Measurements from ENCODE around the gene AGAP1. TPM values are rescaled to one million over a fixed set of nuclear protein-coding genes. Genes with fewer than 3 reads are reported as not detected.
A peak's percentile ranks its signal among the peaks of the same experiment; 100 is the strongest.

Gene AGAP1
- total and polyA plus RNA-seq, 10 donors: 1.1 to 26.6 (median 11.3) TPM

- no peak overlapping the region for H3K4me3 ChIP-seq
- H3K4me1 ChIP-seq: peaks cover 0 to 17% (median 7%) of the 10 kb centered on the region in 6 donors
- no peaks in the 10 kb centered on the region for H3K9me3 ChIP-seq
- intact Hi-C loops (cut with DNase I; ENCODE audit: low total_unique reads): loop anchor here (5.0 kb wide), 1 partner anchor 457 kb away; no protein-coding TSS in a partner anchor
- no peak for DNase-seq
- H3K27ac ChIP-seq: no peak overlapping the region
- peaks cover 0 to 8% (median 0%) of the 10 kb centered on the region in 7 donors for H3K27me3 ChIP-seq (replicated peaks in 1 of 7)
- no peaks in the 10 kb centered on the region for H3K36me3 ChIP-seq
- TF ChIP-seq POLR2A (IDR thresholded peaks at IDR 0.05): no peak
- peak in 10 of 11 experiments; percentile 23 to 74 (median 58) for TF ChIP-seq CTCF (IDR thresholded peaks at IDR 0.05 in 8 of 11, conservative IDR thresholded peaks at IDR 0.05 in 3 of 11)
- WGBS, 5 donors: 6 to 16% (median 7%) methylated on average over 3 of the region's 3 CpGs
Measured at GRCh38 chr2:235594041-235594440, 100.2 kb downstream of the AGAP1 start.

GRCh38 chr2:235594964-235595363 lies 101.1 kb downstream of the AGAP1 start:
- H3K9me3 ChIP-seq: no peaks in the 10 kb centered on the region
- peak; percentile 50 for DNase-seq
- no peaks in the 10 kb centered on the region for H3K36me3 ChIP-seq
- intact Hi-C loops (cut with DNase I; ENCODE audit: low total_unique reads): loop anchor here (1.0 to 5.0 kb wide), 2 partner anchors 151 to 458 kb away; no protein-coding TSS in a partner anchor
- WGBS, 5 donors: 68 to 71% (median 69%) methylated on average over 8 of the region's 8 CpGs
- H3K27me3 ChIP-seq (replicated peaks in 1 of 7): peaks cover 0 to 8% (median 0%) of the 10 kb centered on the region in 7 donors
- no peak for TF ChIP-seq CTCF (IDR thresholded peaks at IDR 0.05 in 8 of 11, conservative IDR thresholded peaks at IDR 0.05 in 3 of 11)
- TF ChIP-seq POLR2AphosphoS5 (IDR thresholded peaks at IDR 0.05): no peak
- no peak for TF ChIP-seq POLR2A (IDR thresholded peaks at IDR 0.05)
- H3K4me3 ChIP-seq: no peak overlapping the region
- peaks cover 0 to 17% (median 7%) of the 10 kb centered on the region in 6 donors for H3K4me1 ChIP-seq
- no peak overlapping the region for H3K27ac ChIP-seq

GRCh38 chr2:235595422-235596010 lies 101.7 kb downstream of the AGAP1 start:
- Histone ChIP-seq H3K27me3 (replicated peaks in 1 of 7) (peaks cover 0 to 8% (median 0%) of the 10 kb centered on the region in 7 donors), H3K4me1 (peaks cover 0 to 17% (median 7%) of the 10 kb centered on the region in 6 donors), H3K36me3 (no peaks in the 10 kb centered on the region), H3K27ac (no peak overlapping the region), H3K4me3 (no peak overlapping the region), H3K9me3 (no peaks in the 10 kb centered on the region)
- 41 to 50% (median 44%) methylated on average over 10 of the region's 10 CpGs for WGBS, 5 donors
- intact Hi-C loops (cut with DNase I; ENCODE audit: low total_unique reads): loop anchor here (1.0 kb wide), 1 partner anchor 151 kb away; no protein-coding TSS in a partner anchor
- DNase-seq: peak; percentile 47
- TF ChIP-seq POLR2AphosphoS5 (IDR thresholded peaks at IDR 0.05) (no peak), CTCF (IDR thresholded peaks at IDR 0.05 in 8 of 11, conservative IDR thresholded peaks at IDR 0.05 in 3 of 11) (peak; percentile 46 to 81 (median 71)), POLR2A (IDR thresholded peaks at IDR 0.05) (no peak)

GRCh38 chr2:235596272-235596671 lies 102.4 kb downstream of the AGAP1 start:
- DNase-seq: peak; percentile 58
- intact Hi-C loops (cut with DNase I; ENCODE audit: low total_unique reads): no loop called here
- no peak overlapping the region for H3K4me3 ChIP-seq
- no peak overlapping the region for H3K27ac ChIP-seq
- H3K4me1 ChIP-seq: peaks cover 0 to 17% (median 7%) of the 10 kb centered on the region in 6 donors
- TF ChIP-seq POLR2A (IDR thresholded peaks at IDR 0.05) (no peak), CTCF (IDR thresholded peaks at IDR 0.05 in 8 of 11, conservative IDR thresholded peaks at IDR 0.05 in 3 of 11) (no peak), POLR2AphosphoS5 (IDR thresholded peaks at IDR 0.05) (no peak)
- H3K36me3 ChIP-seq: no peaks in the 10 kb centered on the region
- H3K27me3 ChIP-seq (replicated peaks in 1 of 7): peaks cover 0 to 8% (median 0%) of the 10 kb centered on the region in 7 donors
- WGBS, 5 donors: 86 to 94% (median 89%) methylated on average over 4 of the region's 4 CpGs
- H3K9me3 ChIP-seq: no peaks in the 10 kb centered on the region

Measured in spleen (tissue), 11 donors.